Measurements from ENCODE around the gene ATP10D. TPM values are rescaled to one million over a fixed set of nuclear protein-coding genes. Genes with fewer than 3 reads are reported as not detected.

The ATP10D gene
- total RNA-seq, 4 donors from 2014 or later = 4.4 to 15.7 (median 10.0) TPM

- no peaks in the 10 kb centered on the region for H3K27me3 ChIP-seq
- no peak overlapping the region for H3K27ac ChIP-seq
- H3K4me3 ChIP-seq = no peak overlapping the region
- H3K4me1 ChIP-seq = peaks cover 0 to 6% (median 0%) of the 10 kb centered on the region in 4 donors
- no peak for DNase-seq
- H3K9me3 ChIP-seq = no peaks in the 10 kb centered on the region
- no peaks in the 10 kb centered on the region for H3K36me3 ChIP-seq
- TF ChIP-seq POLR2A (IDR thresholded peaks at IDR 0.05) = no peak
- no peak for TF ChIP-seq CTCF (IDR thresholded peaks at IDR 0.05)
Measured at GRCh38 chr4:47488706-47489105, 3.6 kb downstream of the ATP10D start.

- H3K36me3 ChIP-seq = no peaks in the 10 kb centered on the region
- no peak for DNase-seq
- no peaks in the 10 kb centered on the region for H3K27me3 ChIP-seq
- H3K9me3 ChIP-seq = no peaks in the 10 kb centered on the region
- no peak overlapping the region for H3K27ac ChIP-seq
- peaks cover 0 to 6% (median 0%) of the 10 kb centered on the region in 4 donors for H3K4me1 ChIP-seq
- no peak overlapping the region for H3K4me3 ChIP-seq
- TF ChIP-seq POLR2A (IDR thresholded peaks at IDR 0.05) = no peak
- peak in 4 of 6 experiments; percentile 30 to 38 (median 34) for TF ChIP-seq CTCF (IDR thresholded peaks at IDR 0.05)
Measured at GRCh38 chr4:47490550-47490949, 5.5 kb downstream of the ATP10D start.

- no peak for DNase-seq
- Histone ChIP-seq H3K27me3 (no peaks in the 10 kb centered on the region), H3K4me1 (no peaks in the 10 kb centered on the region), H3K27ac (no peak overlapping the region), H3K36me3 (no peaks in the 10 kb centered on the region), H3K4me3 (no peak overlapping the region), H3K9me3 (no peaks in the 10 kb centered on the region)
- TF ChIP-seq POLR2A (IDR thresholded peaks at IDR 0.05) (no peak), CTCF (IDR thresholded peaks at IDR 0.05) (no peak)
Measured at GRCh38 chr4:47493238-47494123, 8.4 kb downstream of the ATP10D start.

GRCh38 chr4:47494124-47494430, 9.0 kb downstream of the ATP10D start:
- no peak overlapping the region for H3K27ac ChIP-seq
- H3K4me3 ChIP-seq = no peak overlapping the region
- H3K36me3 ChIP-seq = no peaks in the 10 kb centered on the region
- H3K27me3 ChIP-seq = no peaks in the 10 kb centered on the region
- peaks cover 0 to 6% (median 0%) of the 10 kb centered on the region in 4 donors for H3K4me1 ChIP-seq
- TF ChIP-seq CTCF (IDR thresholded peaks at IDR 0.05) = no peak
- TF ChIP-seq POLR2A (IDR thresholded peaks at IDR 0.05) = no peak
- no peaks in the 10 kb centered on the region for H3K9me3 ChIP-seq
- DNase-seq = no peak

GRCh38 chr4:47498899-47499298, 13.8 kb downstream of the ATP10D start:
- Histone ChIP-seq H3K4me3 (no peak overlapping the region), H3K9me3 (no peaks in the 10 kb centered on the region), H3K36me3 (no peaks in the 10 kb centered on the region), H3K27me3 (no peaks in the 10 kb centered on the region), H3K27ac (peak overlapping the region in 1 of 4 donors; percentile 35), H3K4me1 (peaks cover 0 to 9% (median 0%) of the 10 kb centered on the region in 4 donors)
- DNase-seq = no peak
- TF ChIP-seq CTCF (IDR thresholded peaks at IDR 0.05) (no peak), POLR2A (IDR thresholded peaks at IDR 0.05) (no peak)
